GM23338 (cell line): ENCODE data around the gene CDC73. TPM values are rescaled to one million over a fixed set of nuclear protein-coding genes. Genes with fewer than 3 reads are reported as not detected.

Experiments used
- ATAC-seq: fragments of 200-7000 bp; cut with Tn5 transposase; 3 replicates; pipeline ENCODE4 v1.9.1; 2020
- DNase-seq: peaks from one replicate; pipeline ENCODE4 v3.0.0-alpha.2; 2015; ENCODE audit warnings: low spot score
- H2AFZ ChIP-seq: fragments of 200-600 bp; sonication (generic); 2 replicates; pipeline ENCODE4 v1.8.0; 2016; ENCODE audit warnings: antibody characterized with exemption, mild to moderate bottlenecking, moderate library complexity
- H3F3A ChIP-seq: fragments of 200-600 bp; sonication (generic); replicated peaks from 2 replicates; pipeline ENCODE4 v1.8.0; 2017; ENCODE audit warnings: antibody characterized with exemption, mixed run types, low read depth
- H3K27ac ChIP-seq: fragments of 200-600 bp; sonication (generic); 2 replicates; pipeline ENCODE4 v1.6.1; 2016; ENCODE audit warnings: low read depth
- H3K27me3 ChIP-seq: fragments of 200-600 bp; sonication (generic); 2 replicates; pipeline ENCODE4 v1.8.0; 2016; ENCODE audit warnings: mild to moderate bottlenecking, mixed run types, moderate library complexity; ENCODE audit not compliant: insufficient read depth
- H3K36me3 ChIP-seq: fragments of 200-600 bp; sonication (generic); 2 replicates; pipeline ENCODE4 v1.8.0; 2016; ENCODE audit warnings: mild to moderate bottlenecking; ENCODE audit not compliant: insufficient read depth
- H3K4me1 ChIP-seq: fragments of 200-600 bp; sonication (generic); 2 replicates; pipeline ENCODE4 v1.8.0; 2016; ENCODE audit warnings: mild to moderate bottlenecking, moderate library complexity; ENCODE audit not compliant: insufficient read depth
- H3K4me2 ChIP-seq: fragments of 200-600 bp; sonication (generic); 2 replicates; pipeline ENCODE4 v1.7.1; 2017; ENCODE audit warnings: mixed run types
- H3K4me3 ChIP-seq: fragments of 200-600 bp; sonication (generic); 2 replicates; pipeline ENCODE4 v1.6.1; 2016; ENCODE audit warnings: mixed run types
- H3K79me2 ChIP-seq: fragments of 200-600 bp; sonication (generic); replicated peaks from 2 replicates; pipeline ENCODE4 v1.8.0; 2017; ENCODE audit warnings: mild to moderate bottlenecking; ENCODE audit not compliant: insufficient read depth
- H3K9me2 ChIP-seq: fragments of 200-600 bp; sonication (generic); 2 replicates; pipeline ENCODE4 v1.8.0; 2017; ENCODE audit not compliant: insufficient read depth
- H4K20me1 ChIP-seq: fragments of 200-600 bp; sonication (generic); replicated peaks from 2 replicates; pipeline ENCODE4 v1.8.0; 2017; ENCODE audit warnings: mild to moderate bottlenecking; ENCODE audit not compliant: insufficient read depth
- H3K27ac Mint-ChIP-seq: 2 replicates; pipeline ENCODE4 v1.8.0; 2020; ENCODE audit warnings: inconsistent platforms, mild to moderate bottlenecking, moderate library complexity, mixed read lengths
- H3K27me3 Mint-ChIP-seq: 3 replicates; pipeline ENCODE4 v1.8.0; 2022; ENCODE audit warnings: low read depth, mild to moderate bottlenecking, moderate library complexity, mixed read lengths, inconsistent platforms; ENCODE audit not compliant: insufficient read depth, poor library complexity
- H3K36me3 Mint-ChIP-seq: 3 replicates; pipeline ENCODE4 v1.8.0; 2021; ENCODE audit warnings: low read depth, mild to moderate bottlenecking, inconsistent platforms, moderate library complexity, mixed read lengths
- H3K4me1 Mint-ChIP-seq: 3 replicates; pipeline ENCODE4 v1.8.0; 2020; ENCODE audit warnings: mild to moderate bottlenecking, inconsistent platforms, mixed read lengths
- H3K4me3 Mint-ChIP-seq: 3 replicates; pipeline ENCODE4 v1.8.0; 2021; ENCODE audit warnings: moderate library complexity, mild to moderate bottlenecking, inconsistent platforms, mixed read lengths
- H3K9me3 Mint-ChIP-seq: 3 replicates; pipeline ENCODE4 v1.8.0; 2020; ENCODE audit warnings: moderate library complexity, mild to moderate bottlenecking, inconsistent platforms, mixed read lengths
- CREB1 ChIP-seq: fragments of 250-450 bp; sonication (Bioruptor Pico); IDR thresholded peaks from 2 replicates; pipeline ENCODE4 v1.5.0; 2020; ENCODE audit warnings: low read depth, mild to moderate bottlenecking, moderate library complexity
- EZH2 ChIP-seq: fragments of 200-600 bp; sonication (generic); IDR thresholded peaks from one replicate; pipeline ENCODE4 v1.8.0; 2017; ENCODE audit warnings: antibody characterized with exemption, mild to moderate bottlenecking, low read depth; ENCODE audit not compliant: unreplicated experiment
- EZH2phosphoT487 ChIP-seq: fragments of 200-600 bp; sonication (generic); IDR thresholded peaks from one replicate; pipeline ENCODE4 v1.8.1; 2018; ENCODE audit warnings: antibody characterized with exemption; ENCODE audit not compliant: unreplicated experiment
- JUNB ChIP-seq: IDR thresholded peaks from one replicate; pipeline ENCODE4 v1.6.1; 2016; ENCODE audit warnings: antibody characterized with exemption; ENCODE audit not compliant: unreplicated experiment
- NANOG ChIP-seq: IDR thresholded peaks from 2 replicates; pipeline ENCODE4 v1.6.1; 2016; ENCODE audit warnings: antibody characterized with exemption, borderline replicate concordance
- POLR2AphosphoS5 ChIP-seq: IDR thresholded peaks from 2 replicates; pipeline ENCODE4 v1.6.1; 2016; ENCODE audit warnings: antibody characterized with exemption, low read depth
- STAT1 ChIP-seq: IDR thresholded peaks from one replicate; pipeline ENCODE4 v1.6.1; 2016; ENCODE audit warnings: antibody characterized with exemption; ENCODE audit not compliant: unreplicated experiment
- ZNF114 ChIP-seq: fragments of 250-450 bp; sonication (Bioruptor Pico); IDR thresholded peaks from 2 replicates; pipeline ENCODE4 v1.5.0; 2020; ENCODE audit warnings: mild to moderate bottlenecking, moderate library complexity
- ZNF331 ChIP-seq: fragments of 250-450 bp; sonication (Bioruptor Pico); IDR thresholded peaks from 2 replicates; pipeline ENCODE4 v1.5.0; 2020; ENCODE audit warnings: low read depth, mild to moderate bottlenecking, moderate library complexity
- polyA plus RNA-seq: library from polyadenylated mRNA; unstranded; fragments of >200 nt; fragmentation: Nextera tagmentation; extraction: Ambion mirVana; gene quantifications from 2 replicates; pipeline ENCODE4 v1.2.1, GENCODE V29; 2016
- total RNA-seq: library from RNA; depleted of rRNA; stranded (reverse); fragments of >200 nt; shearing (Covaris generic); gene quantifications from 2 replicates; pipeline ENCODE4 v1.2.3, GENCODE V29; 2014
- TF ChIP-seq, protein P1 (sequence below): fragments of 250-450 bp; sonication (Bioruptor Pico); IDR thresholded peaks from 2 replicates; pipeline ENCODE4 v1.5.0; 2020; ENCODE audit warnings: mild to moderate bottlenecking, moderate library complexity
- TF ChIP-seq, protein P2 (sequence below): IDR thresholded peaks from one replicate; pipeline ENCODE4 v1.6.1; 2018; ENCODE audit warnings: antibody characterized with exemption; ENCODE audit not compliant: unreplicated experiment
- TF ChIP-seq, protein P3 (sequence below), 2 experiments: fragments of 200-600 bp in 1 of 2; sonication (generic) in 1 of 2; conservative IDR thresholded peaks; 2 replicates each; pipeline versions ENCODE4 v1.5.1 to v1.6.1; 2016 to 2017; ENCODE audit warnings: antibody characterized with exemption in 2 of 2, low read depth in 2 of 2, mild to moderate bottlenecking in 2 of 2, moderate library complexity in 1 of 2
- TF ChIP-seq, protein P4 (sequence below): IDR thresholded peaks from 2 replicates; pipeline ENCODE4 v1.6.1; 2016; ENCODE audit warnings: antibody characterized with exemption

CDC73 gene
- total and polyA plus RNA-seq, 2 experiments from 2014 or later = 40.4 to 63.2 TPM

DNA sequence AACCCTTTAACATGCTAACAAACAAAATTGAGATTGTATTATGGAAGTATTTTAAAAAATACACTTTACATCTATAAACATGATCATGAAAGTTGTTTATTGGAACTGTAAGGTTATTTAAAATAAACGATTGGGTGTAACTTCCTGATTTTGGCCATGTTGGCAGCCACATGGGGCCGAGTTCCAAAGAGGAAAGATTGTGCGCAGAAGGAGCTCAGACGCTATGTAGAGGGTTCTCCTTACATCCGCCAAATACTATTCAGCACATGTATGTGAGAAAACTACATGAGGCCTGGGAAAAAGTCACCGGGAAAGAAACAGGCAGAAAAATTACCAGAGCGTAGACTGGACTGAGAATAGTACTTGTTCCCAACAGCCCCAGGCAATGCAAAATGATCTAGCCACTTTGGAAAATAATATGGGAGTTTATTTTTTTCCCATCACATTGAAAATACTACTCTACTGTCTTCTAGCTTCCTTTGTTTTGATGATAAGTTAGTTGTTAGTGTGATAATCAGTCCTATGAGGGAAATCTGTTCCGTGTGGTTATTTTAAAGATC lies 100.3 kb downstream of the CDC73 start:
- peaks cover 13% of the 10 kb centered on the region for H3K4me1 ChIP-seq
- TF ChIP-seq JUNB (no peak), EZH2 (no peak), NANOG (no peak), CREB1 (CRISPR knock-in tag) (no peak), EZH2phosphoT487 (no peak), STAT1 (no peak), ZNF331 (CRISPR knock-in tag) (no peak), POLR2AphosphoS5 (no peak), ZNF114 (CRISPR knock-in tag) (no peak)
- TF ChIP-seq, protein P1, sequence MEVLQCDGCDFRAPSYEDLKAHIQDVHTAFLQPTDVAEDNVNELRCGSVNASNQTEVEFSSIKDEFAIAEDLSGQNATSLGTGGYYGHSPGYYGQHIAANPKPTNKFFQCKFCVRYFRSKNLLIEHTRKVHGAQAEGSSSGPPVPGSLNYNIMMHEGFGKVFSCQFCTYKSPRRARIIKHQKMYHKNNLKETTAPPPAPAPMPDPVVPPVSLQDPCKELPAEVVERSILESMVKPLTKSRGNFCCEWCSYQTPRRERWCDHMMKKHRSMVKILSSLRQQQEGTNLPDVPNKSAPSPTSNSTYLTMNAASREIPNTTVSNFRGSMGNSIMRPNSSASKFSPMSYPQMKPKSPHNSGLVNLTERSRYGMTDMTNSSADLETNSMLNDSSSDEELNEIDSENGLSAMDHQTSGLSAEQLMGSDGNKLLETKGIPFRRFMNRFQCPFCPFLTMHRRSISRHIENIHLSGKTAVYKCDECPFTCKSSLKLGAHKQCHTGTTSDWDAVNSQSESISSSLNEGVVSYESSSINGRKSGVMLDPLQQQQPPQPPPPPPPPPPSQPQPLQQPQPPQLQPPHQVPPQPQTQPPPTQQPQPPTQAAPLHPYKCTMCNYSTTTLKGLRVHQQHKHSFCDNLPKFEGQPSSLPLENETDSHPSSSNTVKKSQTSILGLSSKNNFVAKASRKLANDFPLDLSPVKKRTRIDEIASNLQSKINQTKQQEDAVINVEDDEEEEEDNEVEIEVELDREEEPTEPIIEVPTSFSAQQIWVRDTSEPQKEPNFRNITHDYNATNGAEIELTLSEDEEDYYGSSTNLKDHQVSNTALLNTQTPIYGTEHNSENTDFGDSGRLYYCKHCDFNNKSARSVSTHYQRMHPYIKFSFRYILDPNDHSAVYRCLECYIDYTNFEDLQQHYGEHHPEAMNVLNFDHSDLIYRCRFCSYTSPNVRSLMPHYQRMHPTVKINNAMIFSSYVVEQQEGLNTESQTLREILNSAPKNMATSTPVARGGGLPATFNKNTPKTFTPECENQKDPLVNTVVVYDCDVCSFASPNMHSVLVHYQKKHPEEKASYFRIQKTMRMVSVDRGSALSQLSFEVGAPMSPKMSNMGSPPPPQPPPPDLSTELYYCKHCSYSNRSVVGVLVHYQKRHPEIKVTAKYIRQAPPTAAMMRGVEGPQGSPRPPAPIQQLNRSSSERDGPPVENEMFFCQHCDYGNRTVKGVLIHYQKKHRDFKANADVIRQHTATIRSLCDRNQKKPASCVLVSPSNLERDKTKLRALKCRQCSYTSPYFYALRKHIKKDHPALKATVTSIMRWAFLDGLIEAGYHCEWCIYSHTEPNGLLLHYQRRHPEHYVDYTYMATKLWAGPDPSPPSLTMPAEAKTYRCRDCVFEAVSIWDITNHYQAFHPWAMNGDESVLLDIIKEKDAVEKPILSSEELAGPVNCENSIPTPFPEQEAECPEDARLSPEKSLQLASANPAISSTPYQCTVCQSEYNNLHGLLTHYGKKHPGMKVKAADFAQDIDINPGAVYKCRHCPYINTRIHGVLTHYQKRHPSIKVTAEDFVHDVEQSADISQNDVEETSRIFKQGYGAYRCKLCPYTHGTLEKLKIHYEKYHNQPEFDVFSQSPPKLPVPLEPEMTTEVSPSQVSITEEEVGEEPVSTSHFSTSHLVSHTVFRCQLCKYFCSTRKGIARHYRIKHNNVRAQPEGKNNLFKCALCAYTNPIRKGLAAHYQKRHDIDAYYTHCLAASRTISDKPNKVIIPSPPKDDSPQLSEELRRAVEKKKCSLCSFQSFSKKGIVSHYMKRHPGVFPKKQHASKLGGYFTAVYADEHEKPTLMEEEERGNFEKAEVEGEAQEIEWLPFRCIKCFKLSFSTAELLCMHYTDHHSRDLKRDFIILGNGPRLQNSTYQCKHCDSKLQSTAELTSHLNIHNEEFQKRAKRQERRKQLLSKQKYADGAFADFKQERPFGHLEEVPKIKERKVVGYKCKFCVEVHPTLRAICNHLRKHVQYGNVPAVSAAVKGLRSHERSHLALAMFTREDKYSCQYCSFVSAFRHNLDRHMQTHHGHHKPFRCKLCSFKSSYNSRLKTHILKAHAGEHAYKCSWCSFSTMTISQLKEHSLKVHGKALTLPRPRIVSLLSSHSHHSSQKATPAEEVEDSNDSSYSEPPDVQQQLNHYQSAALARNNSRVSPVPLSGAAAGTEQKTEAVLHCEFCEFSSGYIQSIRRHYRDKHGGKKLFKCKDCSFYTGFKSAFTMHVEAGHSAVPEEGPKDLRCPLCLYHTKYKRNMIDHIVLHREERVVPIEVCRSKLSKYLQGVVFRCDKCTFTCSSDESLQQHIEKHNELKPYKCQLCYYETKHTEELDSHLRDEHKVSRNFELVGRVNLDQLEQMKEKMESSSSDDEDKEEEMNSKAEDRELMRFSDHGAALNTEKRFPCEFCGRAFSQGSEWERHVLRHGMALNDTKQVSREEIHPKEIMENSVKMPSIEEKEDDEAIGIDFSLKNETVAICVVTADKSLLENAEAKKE (CRISPR knock-in tag) = no peak
- TF ChIP-seq, protein P2, sequence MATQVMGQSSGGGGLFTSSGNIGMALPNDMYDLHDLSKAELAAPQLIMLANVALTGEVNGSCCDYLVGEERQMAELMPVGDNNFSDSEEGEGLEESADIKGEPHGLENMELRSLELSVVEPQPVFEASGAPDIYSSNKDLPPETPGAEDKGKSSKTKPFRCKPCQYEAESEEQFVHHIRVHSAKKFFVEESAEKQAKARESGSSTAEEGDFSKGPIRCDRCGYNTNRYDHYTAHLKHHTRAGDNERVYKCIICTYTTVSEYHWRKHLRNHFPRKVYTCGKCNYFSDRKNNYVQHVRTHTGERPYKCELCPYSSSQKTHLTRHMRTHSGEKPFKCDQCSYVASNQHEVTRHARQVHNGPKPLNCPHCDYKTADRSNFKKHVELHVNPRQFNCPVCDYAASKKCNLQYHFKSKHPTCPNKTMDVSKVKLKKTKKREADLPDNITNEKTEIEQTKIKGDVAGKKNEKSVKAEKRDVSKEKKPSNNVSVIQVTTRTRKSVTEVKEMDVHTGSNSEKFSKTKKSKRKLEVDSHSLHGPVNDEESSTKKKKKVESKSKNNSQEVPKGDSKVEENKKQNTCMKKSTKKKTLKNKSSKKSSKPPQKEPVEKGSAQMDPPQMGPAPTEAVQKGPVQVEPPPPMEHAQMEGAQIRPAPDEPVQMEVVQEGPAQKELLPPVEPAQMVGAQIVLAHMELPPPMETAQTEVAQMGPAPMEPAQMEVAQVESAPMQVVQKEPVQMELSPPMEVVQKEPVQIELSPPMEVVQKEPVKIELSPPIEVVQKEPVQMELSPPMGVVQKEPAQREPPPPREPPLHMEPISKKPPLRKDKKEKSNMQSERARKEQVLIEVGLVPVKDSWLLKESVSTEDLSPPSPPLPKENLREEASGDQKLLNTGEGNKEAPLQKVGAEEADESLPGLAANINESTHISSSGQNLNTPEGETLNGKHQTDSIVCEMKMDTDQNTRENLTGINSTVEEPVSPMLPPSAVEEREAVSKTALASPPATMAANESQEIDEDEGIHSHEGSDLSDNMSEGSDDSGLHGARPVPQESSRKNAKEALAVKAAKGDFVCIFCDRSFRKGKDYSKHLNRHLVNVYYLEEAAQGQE = no peak
- TF ChIP-seq, protein P3, sequence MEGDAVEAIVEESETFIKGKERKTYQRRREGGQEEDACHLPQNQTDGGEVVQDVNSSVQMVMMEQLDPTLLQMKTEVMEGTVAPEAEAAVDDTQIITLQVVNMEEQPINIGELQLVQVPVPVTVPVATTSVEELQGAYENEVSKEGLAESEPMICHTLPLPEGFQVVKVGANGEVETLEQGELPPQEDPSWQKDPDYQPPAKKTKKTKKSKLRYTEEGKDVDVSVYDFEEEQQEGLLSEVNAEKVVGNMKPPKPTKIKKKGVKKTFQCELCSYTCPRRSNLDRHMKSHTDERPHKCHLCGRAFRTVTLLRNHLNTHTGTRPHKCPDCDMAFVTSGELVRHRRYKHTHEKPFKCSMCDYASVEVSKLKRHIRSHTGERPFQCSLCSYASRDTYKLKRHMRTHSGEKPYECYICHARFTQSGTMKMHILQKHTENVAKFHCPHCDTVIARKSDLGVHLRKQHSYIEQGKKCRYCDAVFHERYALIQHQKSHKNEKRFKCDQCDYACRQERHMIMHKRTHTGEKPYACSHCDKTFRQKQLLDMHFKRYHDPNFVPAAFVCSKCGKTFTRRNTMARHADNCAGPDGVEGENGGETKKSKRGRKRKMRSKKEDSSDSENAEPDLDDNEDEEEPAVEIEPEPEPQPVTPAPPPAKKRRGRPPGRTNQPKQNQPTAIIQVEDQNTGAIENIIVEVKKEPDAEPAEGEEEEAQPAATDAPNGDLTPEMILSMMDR (conservative IDR thresholded peaks at IDR 0.05; ENCODE audit: low read depth in 2 of 2) = no peak
- TF ChIP-seq, protein P4, sequence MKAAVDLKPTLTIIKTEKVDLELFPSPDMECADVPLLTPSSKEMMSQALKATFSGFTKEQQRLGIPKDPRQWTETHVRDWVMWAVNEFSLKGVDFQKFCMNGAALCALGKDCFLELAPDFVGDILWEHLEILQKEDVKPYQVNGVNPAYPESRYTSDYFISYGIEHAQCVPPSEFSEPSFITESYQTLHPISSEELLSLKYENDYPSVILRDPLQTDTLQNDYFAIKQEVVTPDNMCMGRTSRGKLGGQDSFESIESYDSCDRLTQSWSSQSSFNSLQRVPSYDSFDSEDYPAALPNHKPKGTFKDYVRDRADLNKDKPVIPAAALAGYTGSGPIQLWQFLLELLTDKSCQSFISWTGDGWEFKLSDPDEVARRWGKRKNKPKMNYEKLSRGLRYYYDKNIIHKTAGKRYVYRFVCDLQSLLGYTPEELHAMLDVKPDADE = no peak
- Mint-ChIP-seq H3K4me1 (peaks cover 29% of the 10 kb centered on the region), H3K27ac (no peak overlapping the region), H3K4me3 (no peak overlapping the region), H3K27me3 (peaks cover 2% of the 10 kb centered on the region), H3K36me3 (peaks cover 19% of the 10 kb centered on the region; the same call in 2 of the 3 replicates), H3K9me3 (no peaks in the 10 kb centered on the region; the same call in 2 of the 3 replicates)
- H4K20me1 ChIP-seq = no peaks in the 10 kb centered on the region; the same call in none of the 2 replicates
- H3K27me3 ChIP-seq = no peaks in the 10 kb centered on the region
- peak overlapping the region; percentile 5; the same call in 1 of the 2 replicates for H3K27ac ChIP-seq
- ATAC-seq (no peak), DNase-seq (no peak)
- no peak overlapping the region for H3K4me3 ChIP-seq
- H3K9me2 ChIP-seq = no peaks in the 10 kb centered on the region
- no peaks in the 10 kb centered on the region for H3K36me3 ChIP-seq
- no peak overlapping the region for H2AFZ ChIP-seq
- H3K79me2 ChIP-seq = peaks cover 38% of the 10 kb centered on the region
- H3F3A ChIP-seq = no peaks in the 10 kb centered on the region
- H3K4me2 ChIP-seq = 0 out of 2 replicates have a peak overlapping the region, but pooled peaks have one; percentile 13
